Epithelial cell of prostate (primary cell): ENCODE results near the gene ZNF839.
"Not testable (repeated sequence)": the region's sequence is repeated elsewhere in the genome, so short reads cannot be mapped to it uniquely, and the experiment has no call there.

Experiments used
- DNase-seq: peaks from one replicate; pipeline ENCODE4 v3.0.0-alpha.2; 2011; ENCODE audit warnings: low read depth, low spot score
- H3K27ac ChIP-seq: fragments of 450-650 bp; 2 replicates; pipeline ENCODE4 v1.5.1; 2017; ENCODE audit warnings: mild to moderate bottlenecking

Gene ZNF839

DNA sequence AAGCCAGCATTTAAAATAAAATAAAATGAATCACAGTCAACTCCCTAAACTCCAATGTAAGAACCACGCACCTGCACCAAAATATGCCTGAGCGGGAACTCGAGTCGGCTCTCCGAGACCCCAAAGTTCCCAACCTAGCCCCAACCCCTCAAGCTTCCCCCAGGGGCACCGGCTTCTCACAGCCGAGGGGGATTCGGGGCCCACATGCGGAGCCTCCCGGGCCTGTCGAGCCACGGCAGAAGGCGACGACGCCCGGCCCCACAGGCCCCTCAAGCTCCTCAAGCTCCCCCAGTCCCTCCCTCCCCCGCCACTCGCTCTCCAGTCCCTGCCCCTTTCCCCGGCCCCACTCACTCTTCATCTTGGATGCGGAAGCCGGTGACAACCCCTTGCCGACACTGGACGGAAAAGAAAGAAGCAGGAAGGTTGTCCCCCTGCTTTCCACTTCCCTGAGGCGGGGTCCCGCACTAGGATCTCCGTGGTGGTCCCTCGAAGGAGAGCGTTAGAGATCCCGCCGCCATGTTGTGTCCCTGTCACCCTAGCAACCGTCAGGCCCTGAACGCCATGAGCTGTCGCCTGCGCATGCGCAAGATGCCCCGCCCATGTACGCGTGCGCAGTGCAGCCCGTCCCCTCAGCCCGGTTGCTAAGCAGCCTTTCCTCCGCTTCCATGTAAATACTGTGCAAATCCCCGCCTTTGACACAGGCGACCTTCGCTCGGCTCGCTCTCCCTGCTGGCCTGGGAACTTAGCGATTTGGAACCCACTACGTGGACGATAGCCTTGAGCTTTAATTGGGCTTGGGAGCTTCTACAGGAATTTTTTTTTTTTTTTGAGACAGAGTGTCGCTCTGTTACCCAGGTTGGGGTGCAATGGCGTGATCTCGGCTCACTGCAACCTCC is 14.7 kb upstream of the ZNF839 start, which contains the start of gene MOK:
Gene MOK, minus strand, starts transcription at position 554 of the 896 bp plus-strand sequence. Its CDS starts 196 bp downstream, at position 358.
- no peak within 1 kb of the TSS for H3K27ac ChIP-seq
- no peak for DNase-seq

DNA sequence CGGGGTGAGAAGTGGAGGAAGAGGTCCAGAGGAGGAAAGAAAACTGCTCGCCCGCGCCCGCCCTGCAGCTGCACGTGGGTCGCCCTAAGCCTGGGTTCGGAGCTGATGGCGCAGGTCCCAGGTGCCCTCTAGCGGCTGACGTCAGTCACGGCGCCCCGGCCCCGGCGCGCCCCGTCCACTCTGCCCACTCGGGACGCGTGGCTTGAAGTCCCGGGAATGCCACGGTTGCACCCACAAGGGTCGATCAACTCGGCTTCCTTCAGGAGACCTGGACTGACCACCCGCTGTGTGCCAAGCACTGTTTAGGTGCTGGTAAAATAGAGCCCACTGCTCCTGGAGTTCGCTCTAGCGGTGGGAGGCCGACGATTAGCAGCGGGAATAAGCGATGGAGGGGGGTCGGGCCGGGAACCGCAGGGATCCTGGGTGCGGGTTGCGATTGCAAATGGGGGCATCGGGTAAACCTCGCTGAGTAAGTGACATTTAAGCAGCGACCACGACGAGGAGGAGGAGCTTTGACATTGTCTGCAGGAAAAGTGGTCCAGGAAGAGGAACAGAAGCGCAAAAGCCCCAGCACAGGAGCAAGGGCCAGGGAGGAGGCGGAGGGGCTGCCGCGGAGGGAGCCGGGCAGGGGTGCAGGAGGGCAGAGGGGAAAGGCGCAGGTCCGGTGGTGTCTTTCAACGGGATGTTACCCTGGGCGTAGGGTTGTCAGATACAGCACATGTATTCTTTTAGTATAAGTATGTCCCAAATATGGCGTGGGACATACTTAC is 5.1 kb upstream of the ZNF839 start:
- no peak for DNase-seq
- H3K27ac ChIP-seq = no peak overlapping the region

DNA sequence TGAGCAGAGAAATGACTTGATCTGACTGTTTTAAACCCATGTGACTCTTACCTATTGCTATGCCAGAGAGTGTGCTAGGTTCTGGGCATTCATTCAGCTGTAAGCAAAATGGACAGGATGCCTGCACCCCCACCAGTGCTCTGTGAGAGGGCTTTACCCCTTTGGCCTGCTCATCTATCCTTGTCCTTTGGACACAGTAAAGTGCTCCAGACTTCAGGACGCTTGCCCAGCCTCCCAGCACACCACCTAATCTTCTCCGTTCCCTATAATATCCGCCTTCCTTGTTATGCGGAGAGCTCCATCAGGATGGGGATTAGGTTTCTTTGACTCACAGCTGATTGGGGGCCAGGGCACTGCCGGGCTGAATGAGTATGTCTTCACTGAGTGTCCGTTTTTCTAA is 4.4 kb upstream of the ZNF839 start:
- DNase-seq = no peak
- H3K27ac ChIP-seq = no peak overlapping the region

DNA sequence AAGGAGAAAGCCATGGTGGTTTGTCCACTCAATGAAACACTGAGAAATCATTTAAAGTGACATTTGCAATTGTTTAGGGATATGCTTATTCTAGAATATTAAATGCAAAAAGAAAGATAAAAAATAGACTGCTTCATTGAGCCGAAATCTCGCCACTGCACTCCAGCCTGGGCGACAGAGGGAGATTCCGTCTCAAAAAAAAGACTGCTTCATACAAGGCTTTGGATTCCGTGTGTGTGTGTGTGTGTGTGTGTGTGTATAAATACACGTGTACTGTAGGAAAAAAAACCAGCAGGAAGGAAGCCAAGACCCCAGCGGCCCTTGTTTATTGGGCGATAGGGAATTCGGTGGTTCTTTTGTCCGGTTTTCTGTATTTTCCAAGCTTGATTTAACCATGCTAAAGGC is 3.2 kb upstream of the ZNF839 start:
- DNase-seq = no peak
- no peak overlapping the region for H3K27ac ChIP-seq

DNA sequence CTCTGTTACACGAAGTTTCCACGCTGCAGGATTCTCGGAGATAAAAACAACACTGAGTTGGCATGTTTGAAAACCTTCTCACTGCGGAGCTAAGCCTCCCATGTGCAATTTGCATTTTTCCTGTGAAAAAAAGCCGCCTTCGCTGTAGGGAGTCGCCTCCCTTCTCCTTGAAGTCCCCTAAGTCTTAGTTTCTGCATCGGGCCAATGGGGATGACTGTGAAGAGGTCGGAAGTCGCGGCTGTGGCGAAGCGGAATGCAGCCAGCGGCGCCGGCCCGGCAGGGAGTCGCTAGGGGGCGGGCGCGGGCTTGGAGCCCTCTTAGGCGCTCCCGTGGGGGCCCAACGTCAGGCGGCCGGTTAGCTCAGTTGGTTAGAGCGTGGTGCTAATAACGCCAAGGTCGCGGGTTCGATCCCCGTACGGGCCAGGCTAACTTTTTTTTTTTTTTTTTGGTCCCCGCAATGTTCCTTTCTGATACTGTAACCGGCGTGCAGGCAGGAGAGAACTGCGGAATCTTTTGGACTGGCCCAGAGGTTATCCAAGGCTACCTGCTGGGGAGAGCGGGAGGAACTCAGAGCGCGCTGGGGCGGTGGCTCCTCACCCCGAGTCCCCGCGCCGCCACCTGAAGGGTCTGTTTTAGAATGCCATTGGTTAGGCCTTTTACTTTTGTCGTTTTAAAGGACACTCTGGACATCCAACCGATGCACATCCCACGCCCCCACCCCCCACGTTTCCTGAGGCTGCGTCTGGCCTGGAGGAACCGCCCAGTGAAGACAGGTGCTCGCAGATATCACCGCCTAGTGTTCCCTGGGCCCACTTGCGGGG is 2.6 kb upstream of the ZNF839 start:
- DNase-seq = no peak

DNA sequence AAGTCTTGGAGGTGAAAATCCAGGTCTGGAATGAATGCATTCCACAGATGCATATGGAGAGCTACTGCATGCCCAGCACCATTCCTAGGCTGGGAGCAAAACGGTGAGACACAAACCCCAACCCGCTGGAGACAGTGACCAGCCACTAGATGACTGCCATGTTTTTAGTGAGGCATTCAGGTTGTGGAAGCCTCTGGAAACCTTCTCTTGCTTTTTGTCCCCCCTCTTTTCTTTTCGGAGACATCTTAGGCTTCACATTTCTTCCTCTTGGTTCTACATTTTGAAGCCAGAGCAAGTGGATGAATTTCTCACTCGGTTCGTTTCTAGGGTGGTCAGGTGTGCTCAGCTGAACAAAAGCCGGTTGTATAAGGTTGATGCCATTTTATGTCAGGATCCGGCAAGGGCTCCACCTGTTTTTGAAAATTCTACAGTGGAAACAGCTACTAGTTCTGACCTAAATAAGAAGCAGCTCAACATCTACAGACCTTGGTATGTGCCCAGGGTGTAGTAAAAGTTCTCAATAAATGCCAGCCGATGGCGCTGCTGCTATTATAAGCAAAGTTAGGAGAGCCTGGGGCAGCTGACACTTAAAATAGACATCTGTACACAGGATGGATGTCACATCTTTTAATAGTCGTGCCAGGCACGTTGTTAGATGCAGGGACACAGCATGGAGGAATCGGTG is 1.8 kb upstream of the ZNF839 start:
- DNase-seq = no peak
- H3K27ac ChIP-seq = peak overlapping the region; percentile 51

More for the DNA sequence above, 2.6 kb upstream of the ZNF839 start:
- peak overlapping the region; percentile 51 for H3K27ac ChIP-seq

DNA sequence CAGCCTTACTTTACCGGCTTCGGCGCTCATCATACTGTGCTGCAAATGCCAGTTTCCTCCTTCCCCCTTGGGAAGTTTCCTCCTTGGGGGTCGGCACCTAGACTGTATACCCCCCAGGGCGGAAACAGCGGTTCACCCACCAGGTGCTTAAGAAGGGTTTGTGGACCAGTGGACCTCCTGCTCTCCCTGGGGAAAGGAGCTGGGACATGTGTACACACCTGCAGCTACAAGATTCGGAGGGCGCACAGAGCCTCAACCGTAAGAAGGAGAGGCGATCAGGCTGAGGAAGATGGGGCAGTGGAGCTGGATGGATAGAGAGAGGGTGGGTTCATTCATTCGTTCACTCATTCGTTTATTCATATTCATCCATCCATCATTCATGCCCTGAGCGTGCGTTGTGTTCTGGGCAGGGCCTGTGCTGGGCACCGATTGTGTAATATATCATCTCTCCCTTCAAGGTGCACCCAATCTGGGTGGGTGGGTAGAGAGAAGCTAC is 717 bp upstream of the ZNF839 start:
- peak overlapping the region; percentile 59 for H3K27ac ChIP-seq
- DNase-seq = no peak

DNA sequence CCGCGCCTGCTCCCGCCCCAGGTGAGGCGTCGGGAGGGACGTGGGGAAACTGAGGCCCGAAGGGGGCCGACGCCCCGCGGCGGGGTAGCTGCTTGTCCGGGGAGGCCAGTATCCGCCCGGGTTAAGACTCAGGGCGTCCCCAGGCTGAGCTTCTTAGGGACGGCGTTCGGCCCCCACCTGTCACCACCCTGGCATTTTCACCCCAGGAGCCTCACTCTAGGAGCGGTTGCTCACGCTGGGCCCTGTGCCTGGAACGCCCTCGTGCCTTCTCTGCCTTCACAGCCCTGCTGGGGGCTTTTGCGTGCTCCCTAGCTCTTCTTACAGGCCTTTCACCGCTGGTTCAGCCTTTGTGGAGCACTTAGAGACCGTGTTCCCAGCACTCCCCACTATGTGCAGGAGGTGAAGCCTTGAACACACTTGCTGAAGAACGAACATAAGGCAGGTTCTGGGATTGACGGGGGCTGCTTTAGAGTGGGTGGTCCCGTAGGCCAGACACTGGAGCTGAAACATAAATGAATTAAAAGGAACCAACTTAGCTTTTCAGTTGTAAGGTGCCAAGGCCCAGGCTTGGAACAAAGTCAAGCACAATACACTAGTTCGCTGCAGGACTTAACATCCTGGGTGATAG is 601 bp downstream of the ZNF839 start:
- DNase-seq = no peak
- peak overlapping the region; percentile 59 for H3K27ac ChIP-seq

DNA sequence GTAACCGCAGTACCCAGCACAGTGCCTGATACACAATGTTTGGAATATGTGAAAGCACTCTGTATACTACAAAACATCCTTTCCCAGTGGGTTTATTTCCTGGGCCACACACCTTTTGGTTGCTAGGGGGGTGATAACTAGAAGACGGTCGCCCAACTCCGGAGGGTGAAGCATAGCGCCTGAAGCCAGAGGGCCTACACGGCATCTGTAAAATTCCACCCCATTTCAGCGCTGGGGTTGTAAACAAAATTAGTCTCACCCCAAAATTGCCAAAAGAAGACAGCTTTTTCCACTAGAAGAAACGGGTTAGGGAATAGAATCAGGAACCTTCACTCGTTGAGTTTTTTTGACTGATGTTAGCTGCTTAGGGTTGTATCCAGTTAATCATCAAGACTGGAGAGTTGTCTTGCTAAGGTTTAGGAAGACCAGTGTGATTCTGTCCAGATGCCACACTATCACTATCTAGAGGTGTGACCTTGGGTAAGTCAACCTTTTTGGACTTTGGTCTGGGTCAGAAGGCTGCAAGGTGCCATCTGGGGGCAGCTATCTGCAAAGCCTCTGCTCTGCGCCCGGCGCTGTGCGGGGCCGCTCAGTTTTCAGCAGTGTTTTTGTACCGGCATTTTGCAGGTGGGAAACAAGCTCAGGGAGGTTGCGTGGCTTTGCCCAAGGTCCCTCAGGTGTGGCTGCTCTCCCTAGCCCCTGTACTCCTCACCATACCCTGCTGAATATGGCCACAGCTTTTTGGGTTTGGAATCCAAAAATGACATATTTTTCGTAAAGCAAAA is 1.3 kb downstream of the ZNF839 start:
- no peak for DNase-seq
- no peak overlapping the region for H3K27ac ChIP-seq

DNA sequence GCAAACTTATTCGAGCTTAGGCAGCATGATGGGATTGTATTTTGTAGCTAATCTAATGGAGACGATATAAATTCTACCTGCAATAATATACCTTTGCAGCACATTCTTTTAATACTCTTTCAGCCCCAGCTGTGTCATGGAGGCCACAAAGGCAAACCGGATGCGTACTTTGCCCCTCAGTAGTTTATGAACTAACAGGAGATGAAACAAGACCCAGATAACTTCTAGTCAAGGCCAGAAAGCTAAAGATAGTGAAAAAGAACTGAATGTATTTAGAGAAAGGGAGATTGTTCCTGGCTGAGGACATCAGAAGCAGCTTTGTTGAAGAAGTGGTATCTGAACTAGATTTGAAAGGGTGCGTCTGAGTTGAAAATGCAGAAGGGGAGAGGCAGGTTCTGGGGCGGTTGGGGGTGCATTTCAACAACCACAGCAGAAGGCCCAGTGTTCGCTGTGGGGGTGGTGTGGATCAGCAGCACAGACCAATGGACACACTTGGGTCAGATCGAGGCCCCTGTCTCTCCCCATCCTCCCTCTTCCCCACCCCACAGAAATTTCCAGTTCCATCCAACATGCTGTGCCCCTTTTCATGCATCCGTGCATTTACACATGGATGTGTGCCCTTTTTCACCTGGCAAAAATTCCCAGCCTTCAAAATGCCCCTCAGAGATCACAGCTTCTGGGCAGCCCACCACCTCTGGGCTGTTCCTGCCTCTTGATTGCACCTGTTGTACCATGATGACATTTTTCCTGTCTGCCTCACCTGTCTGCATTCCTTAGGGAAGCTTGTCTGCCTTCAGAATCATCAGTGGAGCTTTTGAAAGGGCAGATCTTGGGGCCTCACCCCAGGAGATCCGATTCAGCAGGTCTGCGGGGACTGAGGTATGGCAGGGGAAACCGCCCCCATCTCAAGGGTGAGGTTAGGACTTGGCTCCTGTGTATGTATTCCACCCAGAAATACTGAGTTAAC is 2.2 kb downstream of the ZNF839 start:
- no peak for DNase-seq
- no peak overlapping the region for H3K27ac ChIP-seq

DNA sequence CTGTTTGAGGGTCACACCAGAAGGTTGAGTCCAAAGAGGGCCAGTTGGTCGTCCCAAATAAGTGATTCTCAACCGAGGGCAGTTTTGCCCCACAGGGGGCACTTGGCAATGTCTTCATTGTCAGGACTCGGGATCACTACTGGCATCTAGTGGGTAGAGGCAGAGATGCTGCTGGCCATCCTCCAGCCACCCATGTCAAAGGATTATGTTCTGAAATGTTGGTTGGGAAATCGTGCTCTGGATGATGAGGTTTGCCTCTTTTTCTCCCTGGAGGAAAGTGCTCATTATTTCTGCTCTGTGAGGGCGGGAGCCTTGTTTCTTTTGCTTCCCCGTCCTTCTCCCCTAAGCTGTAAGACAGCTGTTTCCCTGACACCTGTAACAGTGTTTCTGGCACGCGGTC is 3.6 kb downstream of the ZNF839 start:
- no peak overlapping the region for H3K27ac ChIP-seq
- DNase-seq = no peak

DNA sequence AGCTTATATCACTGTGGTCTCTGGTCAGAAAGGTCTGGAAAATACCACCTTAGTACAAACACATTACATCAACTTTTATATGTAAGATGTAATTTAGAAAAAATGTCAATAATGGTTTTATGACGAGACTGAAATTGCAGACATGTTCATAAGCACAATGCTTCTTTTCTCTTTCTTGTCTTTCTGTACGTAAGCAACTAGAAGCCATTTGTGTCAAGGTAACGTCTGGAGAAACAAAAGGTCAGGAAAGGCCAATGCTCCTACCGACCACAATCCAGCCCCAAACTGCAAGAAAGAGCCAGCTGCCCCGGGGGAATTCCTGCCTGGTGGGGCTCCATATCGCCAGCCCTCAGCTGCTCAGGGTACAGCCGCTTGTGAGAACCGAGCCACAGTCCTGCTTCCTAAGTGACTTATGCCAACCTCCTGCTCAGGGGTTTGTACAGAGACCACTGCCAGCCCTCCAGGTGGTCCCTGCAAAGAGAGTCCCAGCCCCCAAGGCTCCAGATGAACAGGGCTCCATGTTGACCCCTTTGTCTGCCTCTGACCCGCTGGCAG is 6.3 kb downstream of the ZNF839 start:
- DNase-seq = no peak
- H3K27ac ChIP-seq = no peak overlapping the region

DNA sequence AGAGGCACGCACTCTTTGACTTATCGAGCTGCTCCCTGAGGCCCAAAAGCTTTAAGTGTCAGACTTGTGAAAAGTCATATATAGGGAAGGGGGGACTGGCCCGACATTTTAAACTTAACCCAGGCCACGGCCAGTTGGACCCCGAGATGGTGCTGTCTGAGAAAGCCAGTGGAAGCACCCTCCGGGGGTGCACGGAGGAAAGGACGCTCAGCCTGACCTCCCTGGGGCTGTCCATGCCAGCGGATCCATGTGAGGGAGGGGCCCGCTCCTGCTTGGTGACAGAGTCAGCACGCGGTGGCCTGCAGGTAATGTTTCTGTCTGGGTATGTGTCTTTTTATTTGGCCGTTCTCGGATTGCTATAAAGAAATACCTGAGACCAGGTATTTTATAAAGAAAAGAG is 7.0 kb downstream of the ZNF839 start:
- no peak overlapping the region for H3K27ac ChIP-seq
- DNase-seq = no peak

DNA sequence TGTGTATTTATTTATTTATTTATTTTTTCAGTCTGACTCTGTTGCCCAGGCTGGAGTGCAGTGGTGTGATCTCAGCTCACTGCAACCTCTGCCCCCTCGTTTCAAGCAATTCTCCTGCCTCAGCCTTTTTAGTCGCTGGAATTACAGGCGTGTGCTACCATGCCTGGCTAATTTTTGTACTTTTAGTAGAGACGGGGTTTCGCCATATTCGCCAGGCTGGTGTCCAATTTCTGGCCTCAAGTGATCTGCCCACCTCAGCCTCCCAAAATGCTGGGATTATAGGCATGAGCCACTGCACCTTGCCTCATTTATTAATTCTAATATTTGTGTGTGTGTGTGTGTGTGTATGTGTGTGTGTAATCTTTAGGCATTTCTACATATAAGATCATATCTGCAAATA is 9.8 kb downstream of the ZNF839 start:
- DNase-seq, H3K27ac ChIP-seq: not testable (repeated sequence)

DNA sequence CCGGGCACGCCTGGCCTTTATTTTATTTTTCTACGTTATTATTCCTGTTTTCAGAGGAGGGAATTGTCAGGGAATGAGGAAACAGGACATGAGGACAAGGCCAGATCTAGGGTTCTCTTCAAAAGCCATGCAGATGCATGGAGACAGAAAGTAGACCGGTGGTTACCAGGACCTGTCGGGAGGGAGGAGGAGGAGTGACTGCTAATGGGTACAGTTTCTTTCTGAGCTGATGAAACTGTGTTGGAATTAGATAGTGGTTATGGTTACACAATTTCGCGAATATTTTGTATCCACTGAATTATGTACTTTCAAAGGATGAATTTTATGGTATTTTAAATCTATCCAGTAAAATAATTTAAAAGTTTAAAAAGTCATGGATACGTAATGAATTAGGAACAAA is 11.3 kb downstream of the ZNF839 start:
- DNase-seq = no peak
- H3K27ac ChIP-seq = no peak overlapping the region

DNA sequence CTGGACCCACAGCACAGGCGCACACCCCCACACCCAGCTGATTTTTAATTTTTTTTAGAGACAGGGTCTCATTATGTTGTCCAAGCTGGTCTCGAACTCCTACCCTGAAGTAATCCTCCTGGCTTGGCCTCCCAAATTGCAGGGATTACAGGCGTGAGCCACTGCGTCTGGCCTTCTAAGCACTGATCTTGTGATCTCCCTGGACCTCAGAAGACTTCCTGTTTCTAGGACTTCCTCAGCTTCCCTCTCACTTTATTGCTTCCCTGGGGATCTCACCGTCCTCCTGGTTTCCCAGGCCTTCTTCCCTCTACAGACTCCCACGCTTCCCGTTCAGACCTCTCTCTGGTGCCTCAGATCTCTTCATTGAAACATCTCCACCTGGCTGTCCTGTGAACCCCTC is 13.8 kb downstream of the ZNF839 start:
- no peak for DNase-seq
- H3K27ac ChIP-seq = no peak overlapping the region
